Measurements from ENCODE around the gene RARRES1.

DNA sequence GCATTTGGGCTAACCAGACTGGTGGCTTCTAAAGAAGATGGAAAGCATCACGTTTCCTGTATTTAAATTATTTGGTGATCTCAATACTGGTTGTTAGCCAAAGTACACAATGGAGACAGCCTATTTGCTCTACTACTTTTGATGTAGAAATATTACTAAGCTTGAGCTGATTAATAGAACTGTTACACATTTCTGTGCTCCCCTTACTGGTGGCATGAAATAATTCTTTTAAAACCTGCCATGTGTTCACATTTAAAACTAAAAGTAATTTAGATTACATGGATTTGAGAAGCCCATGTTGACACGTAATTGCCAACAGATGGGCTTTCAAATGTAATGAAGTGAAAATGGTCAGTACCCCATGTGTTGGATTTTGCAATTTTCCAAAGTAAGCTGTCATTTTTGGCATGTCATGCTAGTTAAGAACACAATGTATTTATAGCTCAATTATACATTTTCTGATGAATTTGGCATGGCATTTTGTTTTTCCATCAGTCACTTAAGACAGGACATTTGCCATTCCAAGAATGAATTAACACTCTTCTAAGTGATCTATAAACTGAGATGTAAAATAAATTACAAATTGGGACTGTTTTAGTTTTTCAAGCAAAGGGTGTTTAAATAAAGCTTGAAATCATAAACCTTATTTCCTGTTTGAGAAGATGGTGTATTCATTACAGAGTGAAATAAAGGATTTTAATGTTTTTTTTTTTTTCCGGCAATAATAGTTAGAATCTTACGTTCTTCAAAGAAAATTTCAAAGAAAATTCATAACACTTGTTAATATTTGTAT lies 10.8 kb upstream of the RARRES1 start:
- TF ChIP-seq POLR2A (IDR thresholded peaks at IDR 0.05; ENCODE audit: low read depth, low read length) (no peak), TAF1 (IDR thresholded peaks at IDR 0.05; ENCODE audit: borderline replicate concordance, low read depth, low read length) (no peak)
